Liver (tissue), 9 donors: ENCODE results near the gene ITGBL1. TPM values are rescaled to one million over a fixed set of nuclear protein-coding genes. Genes with fewer than 3 reads are reported as not detected.

Source experiments
- DNase-seq: peaks from one replicate; pipeline ENCODE4 v3.0.0-alpha.2; 2017; ENCODE audit warnings: low spot score
- H3K27ac ChIP-seq, 2 donors: one replicate each; pipeline ENCODE4 v1.7.0; 2013; ENCODE audit warnings: inconsistent platforms in 2 of 2, low read length in 2 of 2, control low read depth in 1 of 2, low read depth in 1 of 2, mild to moderate bottlenecking in 1 of 2
- H3K27me3 ChIP-seq, 4 donors: one replicate each; pipeline versions ENCODE4 v1.6.1 to v1.7.0; 2013; ENCODE audit warnings: low read length in 3 of 4, inconsistent platforms in 1 of 4, mild to moderate bottlenecking in 1 of 4, moderate library complexity in 1 of 4; ENCODE audit not compliant: control insufficient read depth in 4 of 4, insufficient read depth in 4 of 4
- H3K36me3 ChIP-seq, 4 donors: one replicate each; pipeline versions ENCODE4 v1.6.1 to v1.7.0; 2013; ENCODE audit warnings: low read length in 3 of 4, mild to moderate bottlenecking in 3 of 4, low read depth in 1 of 4, moderate library complexity in 1 of 4; ENCODE audit not compliant: control insufficient read depth in 4 of 4, insufficient read depth in 3 of 4
- H3K4me1 ChIP-seq, 4 donors: one replicate each; pipeline versions ENCODE4 v1.6.1 to v1.7.0; 2013; ENCODE audit warnings: low read length in 3 of 4, mild to moderate bottlenecking in 3 of 4, moderate library complexity in 1 of 4; ENCODE audit not compliant: control insufficient read depth in 4 of 4, insufficient read depth in 4 of 4
- H3K4me3 ChIP-seq, 3 donors: one replicate each; pipeline versions ENCODE4 v1.6.1 to v1.7.0; 2013; ENCODE audit warnings: low read length in 3 of 3, control low read depth in 1 of 3, low read depth in 1 of 3, mild to moderate bottlenecking in 1 of 3
- H3K9ac ChIP-seq, 2 donors: one replicate each; pipeline ENCODE4 v1.7.0; 2013; ENCODE audit warnings: low read length in 2 of 2, mild to moderate bottlenecking in 2 of 2, moderate library complexity in 2 of 2, control low read depth in 1 of 2, low read depth in 1 of 2
- H3K9me3 ChIP-seq, 4 donors: one replicate each; pipeline versions ENCODE4 v1.6.1 to v1.7.0; 2013; ENCODE audit warnings: low read length in 3 of 4; ENCODE audit not compliant: control insufficient read depth in 4 of 4
- CTCF ChIP-seq: fragments of 150-350 bp; IDR thresholded peaks from 2 replicates; pipeline ENCODE4 v1.5.1; 2017; ENCODE audit warnings: improper control_type of control experiment, low read depth, low read length; ENCODE audit not compliant: missing input control
- EGR1 ChIP-seq, 2 donors: IDR thresholded peaks; 2 replicates each; pipeline ENCODE4 v1.6.1; 2016 to 2018; ENCODE audit warnings: antibody characterized with exemption in 2 of 2, low read depth in 2 of 2
- FOXA1 ChIP-seq: IDR thresholded peaks from 2 replicates; pipeline ENCODE4 v1.6.1; 2016; ENCODE audit warnings: antibody characterized with exemption
- FOXA2 ChIP-seq: IDR thresholded peaks from 2 replicates; pipeline ENCODE4 v1.6.1; 2016; ENCODE audit warnings: antibody characterized with exemption
- GABPA ChIP-seq, 2 donors: IDR thresholded peaks in 1 of 2; conservative IDR thresholded peaks in 1 of 2; 2 replicates each; pipeline ENCODE4 v1.6.1; 2016; ENCODE audit warnings: antibody characterized with exemption in 2 of 2, mild to moderate bottlenecking in 1 of 2, moderate library complexity in 1 of 2
- HNF4A ChIP-seq, 2 donors: conservative IDR thresholded peaks; 2 replicates each; pipeline ENCODE4 v1.6.1; 2016; ENCODE audit warnings: antibody characterized with exemption in 2 of 2, mild to moderate bottlenecking in 2 of 2
- HNF4G ChIP-seq: IDR thresholded peaks from 2 replicates; pipeline ENCODE4 v1.6.1; 2016; ENCODE audit warnings: antibody characterized with exemption
- JUND ChIP-seq, 2 donors: IDR thresholded peaks; 2 replicates each; pipeline ENCODE4 v1.6.1; 2016; ENCODE audit warnings: antibody characterized with exemption in 2 of 2
- NR2F2 ChIP-seq: IDR thresholded peaks from 2 replicates; pipeline ENCODE4 v1.6.1; 2016; ENCODE audit warnings: antibody characterized with exemption
- RAD21 ChIP-seq, 2 donors: IDR thresholded peaks; 2 replicates each; pipeline ENCODE4 v1.6.1; 2016; ENCODE audit warnings: antibody characterized with exemption in 2 of 2, mild to moderate bottlenecking in 2 of 2
- REST ChIP-seq: IDR thresholded peaks from 2 replicates; pipeline ENCODE4 v1.6.1; 2016; ENCODE audit warnings: antibody characterized with exemption, mild to moderate bottlenecking
- RXRA ChIP-seq, 2 donors: IDR thresholded peaks; 2 replicates each; pipeline ENCODE4 v1.6.1; 2017 to 2018; ENCODE audit warnings: antibody characterized with exemption in 2 of 2, mild to moderate bottlenecking in 1 of 2
- SP1 ChIP-seq: IDR thresholded peaks from 2 replicates; pipeline ENCODE4 v1.6.1; 2018; ENCODE audit warnings: antibody characterized with exemption, mild to moderate bottlenecking
- TAF1 ChIP-seq: conservative IDR thresholded peaks from 2 replicates; pipeline ENCODE4 v1.6.1; 2016; ENCODE audit warnings: antibody characterized with exemption, mild to moderate bottlenecking
- WGBS: extraction: QIAGEN DNeasy Blood & Tissue Kit; methylation state at CpG from one replicate; pipeline ENCODE4 v1.1.7; 2013; 5-methylcytosine and 5-hydroxymethylcytosine counted together
- polyA plus RNA-seq, 2 donors: library from polyadenylated mRNA; stranded (reverse) in 1 of 2; unstranded in 1 of 2; fragments of 200-250 nt in 1 of 2; fragments of >200 nt in 1 of 2; fragmentation: Nextera tagmentation in 1 of 2; extraction: Ambion mirVana in 1 of 2; gene quantifications; one replicate each; pipeline versions ENCODE4 v1.2.1 to v1.2.3, GENCODE V29; 2013 to 2015
- total RNA-seq, 2 donors: library from RNA; depleted of rRNA; stranded (reverse); fragments of >200 nt; gene quantifications; one replicate each; pipeline ENCODE4 v1.2.3, GENCODE V29; 2014
- TF ChIP-seq, protein P1 (sequence below): IDR thresholded peaks from 2 replicates; pipeline ENCODE4 v1.6.1; 2016; ENCODE audit warnings: antibody characterized with exemption
- TF ChIP-seq, protein P2 (sequence below): IDR thresholded peaks from 2 replicates; pipeline ENCODE4 v1.6.1; 2016; ENCODE audit warnings: antibody characterized with exemption
- donor health status: healthy.
- donor health status: healthy.
- donor health status: healthy.
- donor health status: healthy.
- donor health status: healthy.

Gene ITGBL1
- total and polyA plus RNA-seq, 4 donors, result 0.28 to 2.2 (median 1.2) TPM

DNA sequence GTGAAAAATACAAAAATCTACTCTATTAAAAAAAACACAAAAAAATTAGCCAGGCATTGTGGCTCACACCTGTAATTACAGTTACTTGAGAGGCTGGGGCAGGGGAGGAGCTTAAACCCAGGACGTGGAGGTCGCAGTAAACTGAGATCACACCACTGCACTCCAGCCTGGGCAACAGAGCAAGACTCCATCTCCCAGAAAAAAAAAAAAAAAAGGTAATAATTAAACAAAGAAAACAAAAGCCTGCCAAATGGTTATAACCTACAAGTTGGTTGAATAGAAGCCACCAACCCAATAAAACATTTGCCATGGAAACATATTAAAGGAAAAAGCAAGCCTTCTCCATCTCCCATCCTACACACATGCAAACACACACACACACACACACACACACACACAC is 255.2 kb downstream of the ITGBL1 start:
- no peak overlapping the region for H3K9ac ChIP-seq
- H3K4me1 ChIP-seq, result peaks cover 3 to 18% (median 11%) of the 10 kb centered on the region in 4 donors
- no peaks in the 10 kb centered on the region for H3K9me3 ChIP-seq
- no peak for DNase-seq
- no peaks in the 10 kb centered on the region for H3K36me3 ChIP-seq
- no peaks in the 10 kb centered on the region for H3K27me3 ChIP-seq
- 43% methylated on average over 2 of the region's 2 CpGs for WGBS
- no peak for TF ChIP-seq RXRA (IDR thresholded peaks at IDR 0.05)
- TF ChIP-seq EGR1 (IDR thresholded peaks at IDR 0.05; ENCODE audit: low read depth in 2 of 2), result no peak
- no peak for TF ChIP-seq NR2F2
- no peak for TF ChIP-seq FOXA2
- no peak for TF ChIP-seq SP1
- no peak for TF ChIP-seq CTCF
- no peak for TF ChIP-seq RAD21 (IDR thresholded peaks at IDR 0.05)
- TF ChIP-seq HNF4G, result no peak
- TF ChIP-seq REST, result no peak
- no peak overlapping the region for H3K27ac ChIP-seq
- H3K4me3 ChIP-seq, result no peak overlapping the region

DNA sequence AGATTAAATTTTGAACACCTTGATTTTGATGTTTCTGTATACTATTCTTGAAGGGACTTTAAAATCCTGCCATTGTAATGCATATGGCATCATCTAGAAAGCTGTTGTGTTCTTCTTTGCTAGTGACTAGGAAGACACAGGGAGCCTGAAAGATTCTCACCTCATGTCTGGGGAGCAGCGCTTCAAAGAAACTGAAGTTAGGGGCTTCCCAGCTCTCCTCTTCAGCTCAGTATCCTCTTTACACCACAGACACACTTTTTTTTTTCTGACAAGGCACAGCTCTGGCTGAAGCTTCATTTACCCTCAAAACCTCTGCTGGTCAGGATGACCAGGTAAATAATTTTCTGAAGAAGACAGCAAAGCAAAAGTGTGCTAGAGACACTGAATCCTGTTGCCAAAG is 255.6 kb downstream of the ITGBL1 start:
- Histone ChIP-seq H3K4me1 (peaks cover 3 to 18% (median 11%) of the 10 kb centered on the region in 4 donors), H3K9me3 (no peaks in the 10 kb centered on the region), H3K4me3 (no peak overlapping the region), H3K36me3 (no peaks in the 10 kb centered on the region), H3K9ac (no peak overlapping the region), H3K27ac (peak overlapping the region in 1 of 2 donors; percentile 36), H3K27me3 (no peaks in the 10 kb centered on the region)
- TF ChIP-seq GABPA (IDR thresholded peaks at IDR 0.05 in 1 of 2, conservative IDR thresholded peaks at IDR 0.05 in 1 of 2) (no peak), REST (no peak), RXRA (IDR thresholded peaks at IDR 0.05) (no peak), TAF1 (no peak), FOXA1 (no peak), SP1 (no peak), JUND (IDR thresholded peaks at IDR 0.05) (no peak), FOXA2 (no peak), HNF4A (conservative IDR thresholded peaks at IDR 0.05) (no peak), RAD21 (IDR thresholded peaks at IDR 0.05) (no peak)
- TF ChIP-seq, protein P1, sequence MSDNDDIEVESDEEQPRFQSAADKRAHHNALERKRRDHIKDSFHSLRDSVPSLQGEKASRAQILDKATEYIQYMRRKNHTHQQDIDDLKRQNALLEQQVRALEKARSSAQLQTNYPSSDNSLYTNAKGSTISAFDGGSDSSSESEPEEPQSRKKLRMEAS, result no peak
- TF ChIP-seq, protein P2, sequence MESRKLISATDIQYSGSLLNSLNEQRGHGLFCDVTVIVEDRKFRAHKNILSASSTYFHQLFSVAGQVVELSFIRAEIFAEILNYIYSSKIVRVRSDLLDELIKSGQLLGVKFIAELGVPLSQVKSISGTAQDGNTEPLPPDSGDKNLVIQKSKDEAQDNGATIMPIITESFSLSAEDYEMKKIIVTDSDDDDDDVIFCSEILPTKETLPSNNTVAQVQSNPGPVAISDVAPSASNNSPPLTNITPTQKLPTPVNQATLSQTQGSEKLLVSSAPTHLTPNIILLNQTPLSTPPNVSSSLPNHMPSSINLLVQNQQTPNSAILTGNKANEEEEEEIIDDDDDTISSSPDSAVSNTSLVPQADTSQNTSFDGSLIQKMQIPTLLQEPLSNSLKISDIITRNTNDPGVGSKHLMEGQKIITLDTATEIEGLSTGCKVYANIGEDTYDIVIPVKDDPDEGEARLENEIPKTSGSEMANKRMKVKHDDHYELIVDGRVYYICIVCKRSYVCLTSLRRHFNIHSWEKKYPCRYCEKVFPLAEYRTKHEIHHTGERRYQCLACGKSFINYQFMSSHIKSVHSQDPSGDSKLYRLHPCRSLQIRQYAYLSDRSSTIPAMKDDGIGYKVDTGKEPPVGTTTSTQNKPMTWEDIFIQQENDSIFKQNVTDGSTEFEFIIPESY, result no peak
- 91% methylated on average over 1 of the region's 1 CpG for WGBS
- no peak for DNase-seq
